Fibroblast of peridontal ligament (primary cell): ENCODE measurements around the gene GALNT10.

Experiments
- DNase-seq: peaks from one replicate; pipeline ENCODE4 v3.0.0-alpha.2; 2010; ENCODE audit errors: extremely low read depth

Gene GALNT10

GRCh38 chr5:154202379-154203260 is 12.1 kb downstream of the GALNT10 start:
- DNase-seq = no peak

DNA sequence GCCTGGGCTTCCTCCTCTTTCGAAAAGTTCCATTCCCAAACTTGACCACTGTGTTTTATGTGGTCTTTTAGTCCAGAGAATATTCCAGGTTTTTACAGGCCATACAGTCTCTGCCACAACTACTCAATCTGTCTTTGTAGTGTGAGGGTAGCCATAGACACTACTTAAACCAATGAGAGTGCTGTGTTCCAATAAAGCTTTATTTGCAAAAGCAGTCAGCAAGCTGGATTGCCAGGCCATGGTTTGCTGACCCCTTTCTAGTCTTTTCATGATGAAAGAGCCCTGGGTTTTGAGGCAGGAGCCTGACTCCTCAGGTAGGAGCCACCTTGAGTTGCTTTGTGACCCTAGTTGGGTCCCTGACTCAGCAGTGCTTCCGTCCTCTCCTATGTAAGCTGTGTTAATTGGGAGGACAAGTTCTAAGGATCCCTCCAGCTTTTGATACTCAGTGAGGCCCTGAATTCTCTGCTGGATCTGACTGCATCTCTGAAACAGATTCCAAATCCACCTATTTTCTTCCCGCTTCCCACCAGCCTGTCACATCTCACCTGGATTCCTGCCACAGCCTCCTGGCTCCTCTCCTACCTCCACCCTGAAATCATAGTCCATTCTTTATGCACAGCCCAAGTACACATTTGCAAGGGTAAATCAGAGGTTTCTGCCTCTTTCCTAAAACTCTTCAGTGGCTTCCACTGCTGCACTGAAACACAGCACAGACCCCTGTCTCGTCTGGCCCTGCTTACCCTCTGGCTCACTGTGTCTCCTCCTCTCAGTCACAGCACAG is 13.5 kb downstream of the GALNT10 start:
- no peak for DNase-seq

DNA sequence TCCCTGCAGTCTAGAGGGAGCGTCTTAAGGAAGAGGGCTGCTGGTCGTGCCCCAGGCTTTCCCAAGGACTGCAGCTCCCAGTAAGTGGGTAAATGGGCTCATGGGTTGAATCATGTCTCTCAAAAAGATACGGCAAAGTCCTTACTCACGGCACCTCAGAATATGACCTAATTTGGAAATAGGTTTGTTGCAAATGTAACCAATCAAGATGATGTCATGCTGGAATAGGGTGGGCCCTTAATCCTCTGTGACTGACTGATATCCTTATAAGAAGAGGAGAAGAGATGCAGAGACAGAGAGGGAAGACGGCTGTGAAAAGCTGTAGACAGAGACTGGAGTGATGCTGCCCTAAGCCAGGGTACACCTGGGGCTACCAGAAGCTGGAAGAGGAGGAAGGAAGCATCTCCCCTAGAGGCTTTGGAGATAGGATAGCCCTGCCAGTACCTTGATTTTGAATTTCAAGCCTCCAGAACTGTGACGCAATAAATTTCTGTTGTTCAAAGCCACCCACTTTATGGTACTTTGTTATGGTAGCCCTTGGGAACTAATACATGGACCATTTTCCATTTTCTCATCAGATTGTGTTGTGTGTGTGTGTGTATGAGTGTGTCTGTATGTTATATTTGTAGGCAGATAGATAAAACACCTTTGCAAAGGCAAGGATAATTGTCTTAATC is 15.0 kb downstream of the GALNT10 start:
- peak; percentile 38 for DNase-seq

DNA sequence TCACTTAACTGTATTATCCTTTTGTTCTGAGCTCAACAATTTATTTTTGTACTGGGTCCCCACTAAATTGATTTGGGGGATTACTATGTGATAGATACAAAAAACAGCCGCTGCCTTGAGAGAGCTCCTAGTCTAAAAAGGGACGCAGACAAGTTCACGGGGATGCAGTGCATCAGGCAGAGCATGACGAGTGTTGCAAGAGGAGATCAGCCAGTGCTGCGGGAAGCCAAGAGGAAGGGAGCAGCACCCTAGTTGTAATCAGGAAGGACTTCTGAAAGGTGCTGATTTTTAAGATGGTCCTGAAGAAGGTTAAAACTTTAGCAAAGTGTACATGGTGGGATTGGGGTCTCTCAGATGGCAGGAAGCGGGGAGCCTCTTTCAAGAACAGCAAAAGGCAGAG is 15.8 kb downstream of the GALNT10 start:
- DNase-seq = no peak

- DNase-seq = no peak
Observed at GRCh38 chr5:154207204-154207603, 16.7 kb downstream of the GALNT10 start.

DNA sequence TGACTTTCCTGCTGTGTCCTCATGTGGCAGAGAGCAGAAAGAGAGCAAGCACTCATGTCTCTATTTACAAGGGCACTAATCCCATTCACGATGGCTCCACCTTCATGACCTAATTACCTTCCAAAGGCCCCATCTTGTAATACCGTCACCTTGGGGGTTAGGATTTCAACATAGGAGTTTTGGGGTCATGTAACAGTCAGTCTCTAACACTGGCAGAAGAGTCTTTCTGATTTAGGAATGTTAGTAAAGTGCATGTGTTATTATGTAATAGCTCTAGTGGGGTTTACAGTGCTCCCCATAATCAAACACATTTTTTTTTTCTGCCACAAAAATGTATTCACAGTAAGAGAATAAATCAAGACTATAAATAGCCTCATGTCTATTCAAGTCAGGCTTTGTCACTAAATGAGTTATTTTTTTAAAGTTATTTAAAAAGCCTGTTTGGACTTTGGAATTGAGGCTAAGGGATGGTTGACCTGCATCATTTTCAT is 19.1 kb downstream of the GALNT10 start:
- peak; percentile 68 for DNase-seq

- no peak for DNase-seq
Observed at GRCh38 chr5:154210163-154210562, 19.6 kb downstream of the GALNT10 start.

DNA sequence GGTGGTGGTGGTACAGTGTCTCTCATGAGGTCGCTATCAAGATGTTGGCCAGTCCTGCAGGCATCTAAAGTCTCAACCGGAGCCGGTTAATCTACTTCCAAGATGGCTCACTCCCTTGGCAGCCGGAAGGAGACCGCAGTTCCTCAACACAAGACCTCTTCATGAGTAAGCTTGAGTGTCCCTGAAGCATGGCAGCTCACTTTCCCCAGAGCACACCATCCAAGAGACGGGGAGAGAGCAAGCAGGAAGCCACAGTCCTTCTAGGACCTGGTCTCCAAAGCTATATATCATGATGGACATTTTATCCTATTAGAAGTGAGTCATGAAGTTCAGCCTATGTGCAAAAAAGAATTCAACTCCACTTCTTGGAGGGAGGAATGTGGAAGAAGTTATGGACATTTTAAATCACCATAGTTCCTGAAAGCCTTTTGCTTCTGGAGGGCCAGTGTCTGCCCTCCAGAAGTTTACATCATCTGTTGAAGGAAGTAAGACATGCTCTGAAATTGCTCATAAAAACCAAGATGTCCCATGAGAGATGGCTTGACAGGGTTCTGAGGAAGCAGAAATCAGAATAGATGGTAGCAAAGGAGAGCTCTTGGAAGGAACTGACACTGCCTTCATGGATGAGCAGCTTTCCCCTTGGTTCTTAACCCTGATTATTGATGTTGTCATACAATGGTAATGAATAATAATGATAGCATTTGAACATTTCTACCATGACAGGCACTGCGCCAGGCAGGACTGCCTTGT is 21.3 kb downstream of the GALNT10 start:
- peak; percentile 34 for DNase-seq

- DNase-seq = no peak
Observed at GRCh38 chr5:154213592-154213991, 23.1 kb downstream of the GALNT10 start.

- DNase-seq = peak; percentile 63
Observed at GRCh38 chr5:154214371-154215106, 24.0 kb downstream of the GALNT10 start.

GRCh38 chr5:154215571-154216325 is 25.2 kb downstream of the GALNT10 start:
- DNase-seq = no peak

- no peak for DNase-seq
Observed at GRCh38 chr5:154217462-154217861, 26.9 kb downstream of the GALNT10 start.

DNA sequence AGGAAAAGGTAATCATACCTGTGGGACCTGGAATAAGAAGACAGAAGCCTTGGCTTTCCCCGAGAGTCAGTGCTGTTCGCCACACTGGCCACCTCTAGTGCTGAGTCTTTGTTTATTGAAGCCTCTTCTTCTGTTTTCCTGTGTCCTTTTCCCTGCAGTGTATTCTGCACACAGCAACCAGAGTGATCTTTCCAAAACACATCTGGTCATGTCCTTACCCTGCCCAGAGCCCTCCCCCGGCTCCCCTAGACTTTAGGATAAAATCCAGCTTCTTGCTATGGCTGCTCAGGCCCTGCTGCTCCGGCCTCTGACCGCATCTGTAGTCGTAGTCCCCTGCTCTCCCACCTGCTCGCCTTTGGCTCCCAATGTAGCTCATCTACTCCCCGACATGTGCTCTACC is 28.3 kb downstream of the GALNT10 start:
- no peak for DNase-seq

DNA sequence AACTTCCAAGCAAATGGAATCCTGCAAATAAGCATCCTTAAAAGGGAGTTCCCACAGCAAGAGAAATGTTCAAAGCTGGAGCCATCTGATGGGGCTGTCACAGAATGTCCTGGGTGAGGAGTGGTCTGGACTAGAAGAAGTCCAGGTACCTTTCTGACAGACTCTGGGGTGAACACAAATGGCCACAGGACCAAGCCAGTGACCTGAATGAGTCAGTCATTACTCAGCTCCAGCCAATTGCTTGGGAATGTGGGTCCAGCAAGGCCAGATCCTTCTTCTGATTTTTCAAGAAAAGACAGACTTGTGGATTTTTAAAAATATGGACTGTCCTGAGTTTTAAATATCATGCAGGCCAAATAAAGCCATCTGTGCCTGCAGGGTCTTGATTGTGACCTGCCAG is 30.1 kb downstream of the GALNT10 start:
- peak; percentile 68 for DNase-seq

GRCh38 chr5:154221371-154221896 is 30.9 kb downstream of the GALNT10 start:
- DNase-seq = peak; percentile 78

- DNase-seq = no peak
Observed at GRCh38 chr5:154222414-154222813, 31.9 kb downstream of the GALNT10 start.

DNA sequence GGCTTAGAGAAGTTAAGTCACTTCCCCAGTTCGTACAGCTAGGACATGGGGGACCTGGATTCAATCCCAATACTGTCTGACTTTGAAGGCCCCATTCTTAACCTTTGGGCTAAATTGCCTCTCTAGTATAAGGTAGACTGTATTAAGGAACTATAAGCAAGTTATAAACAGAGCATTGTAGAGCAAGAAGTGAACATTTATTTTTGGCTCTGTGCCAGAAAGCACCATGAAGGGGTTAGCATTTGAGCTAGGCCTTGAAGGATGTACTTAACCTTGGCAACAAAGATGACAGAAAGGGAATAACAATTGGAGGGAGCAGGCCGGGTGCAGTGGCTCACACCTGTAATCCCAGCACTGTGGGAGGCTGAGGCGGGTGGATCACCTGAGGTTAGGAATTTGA is 32.8 kb downstream of the GALNT10 start:
- DNase-seq = no peak

DNA sequence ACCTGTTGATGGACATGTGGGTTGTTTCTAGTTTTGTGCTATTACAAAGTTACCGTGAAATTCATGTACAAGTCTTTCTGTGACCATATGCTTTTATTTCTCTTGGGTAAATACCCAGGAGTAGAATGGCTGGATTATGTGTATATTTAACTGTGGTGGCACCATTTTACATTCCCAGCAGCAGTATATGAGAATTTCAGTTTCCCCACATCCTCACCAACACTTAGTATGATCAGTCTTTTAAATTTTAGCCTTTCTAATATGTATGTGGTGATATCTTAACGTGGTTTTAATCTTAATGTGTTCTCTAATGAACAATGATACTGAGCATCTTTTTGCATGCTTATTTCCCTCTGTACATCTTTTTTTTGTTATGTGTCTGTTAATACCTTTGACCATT is 36.6 kb downstream of the GALNT10 start:
- no peak for DNase-seq

DNA sequence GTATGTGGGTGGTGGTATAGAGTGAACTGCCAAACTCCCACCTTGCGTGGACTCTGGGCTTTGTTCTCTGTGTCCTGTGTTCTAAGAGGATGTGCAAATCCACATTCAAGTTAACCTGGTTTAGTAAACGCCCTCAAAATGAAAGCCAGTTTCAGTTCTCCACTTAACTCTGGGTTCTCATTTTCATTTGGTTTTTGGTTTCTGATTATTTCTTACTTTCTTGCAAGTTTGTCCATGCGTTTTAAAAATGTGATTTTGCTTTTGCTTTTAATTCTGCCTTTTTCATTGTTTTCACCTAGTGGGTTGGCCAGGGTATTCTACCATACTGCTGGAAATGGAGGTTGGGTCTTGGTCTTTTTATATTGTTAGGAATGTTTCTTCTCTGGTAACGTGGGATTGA is 38.2 kb downstream of the GALNT10 start:
- no peak for DNase-seq

DNA sequence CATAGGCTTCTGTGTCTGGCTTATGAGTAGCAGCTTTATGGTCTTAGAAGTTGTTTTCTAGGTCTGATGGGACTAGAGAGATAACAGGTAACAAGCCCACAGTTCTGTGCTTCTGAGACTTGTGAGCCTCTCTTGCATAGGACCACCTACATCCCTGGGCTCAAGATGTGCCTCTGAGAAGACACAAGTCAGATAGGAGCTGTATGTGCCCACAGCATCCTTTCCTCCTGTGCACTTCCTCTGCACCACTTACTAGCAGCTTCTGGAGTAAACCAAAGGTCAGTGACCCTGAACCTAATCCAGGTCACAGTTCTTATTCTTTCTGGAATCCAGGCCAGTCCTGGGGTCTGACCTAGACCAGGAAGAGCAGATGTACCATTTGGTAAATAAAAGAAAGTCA is 40.0 kb downstream of the GALNT10 start:
- no peak for DNase-seq
